ENCODE results near the gene ABLIM1. TPM values are rescaled to one million over a fixed set of nuclear protein-coding genes. Genes with fewer than 3 reads are reported as not detected.

ABLIM1 gene
- total and polyA plus RNA-seq, 2 experiments from 2014 or later = 21.9 to 45.1 TPM

- H3K79me2 ChIP-seq (replicated peaks; ENCODE audit: insufficient read depth) = no peaks in the 10 kb centered on the region
- H4K20me1 ChIP-seq (replicated peaks; ENCODE audit: insufficient read depth) = no peaks in the 10 kb centered on the region
- no peak overlapping the region for H3K27ac Mint-ChIP-seq
- H3K27ac ChIP-seq (ENCODE audit: low read depth) = no peak overlapping the region
- H3K9me3 Mint-ChIP-seq = peaks cover 3% of the 10 kb centered on the region; the same call in 1 of the 3 replicates
- no peaks in the 10 kb centered on the region for H3K4me1 Mint-ChIP-seq
- no peaks in the 10 kb centered on the region for H3K9me2 ChIP-seq (ENCODE audit: insufficient read depth)
- H3F3A ChIP-seq (replicated peaks; ENCODE audit: low read depth) = no peaks in the 10 kb centered on the region
- no peak overlapping the region for H3K4me3 Mint-ChIP-seq
- TF ChIP-seq POLR2AphosphoS5 (IDR thresholded peaks at IDR 0.05; ENCODE audit: low read depth) (no peak), NANOG (IDR thresholded peaks at IDR 0.05; ENCODE audit: borderline replicate concordance) (no peak), ZNF331 (CRISPR knock-in tag; IDR thresholded peaks at IDR 0.05; ENCODE audit: low read depth) (no peak), ZNF462 (CRISPR knock-in tag; IDR thresholded peaks at IDR 0.05) (no peak), STAT1 (IDR thresholded peaks at IDR 0.05; ENCODE audit: unreplicated experiment) (no peak), JUNB (IDR thresholded peaks at IDR 0.05; ENCODE audit: unreplicated experiment) (no peak), ZNF114 (CRISPR knock-in tag; IDR thresholded peaks at IDR 0.05) (no peak), ETS1 (IDR thresholded peaks at IDR 0.05) (no peak), EZH2phosphoT487 (IDR thresholded peaks at IDR 0.05; ENCODE audit: unreplicated experiment) (no peak)
- no peaks in the 10 kb centered on the region for H3K27me3 Mint-ChIP-seq (ENCODE audit: insufficient read depth, low read depth, poor library complexity)
- H3K4me2 ChIP-seq = no peak overlapping the region
- no peaks in the 10 kb centered on the region for H3K36me3 Mint-ChIP-seq (ENCODE audit: low read depth)
- no peaks in the 10 kb centered on the region for H3K36me3 ChIP-seq (ENCODE audit: insufficient read depth)
- H3K4me1 ChIP-seq (ENCODE audit: insufficient read depth) = no peaks in the 10 kb centered on the region
- H3K27me3 ChIP-seq (ENCODE audit: insufficient read depth) = no peaks in the 10 kb centered on the region
- no peak overlapping the region for H2AFZ ChIP-seq
- no peak overlapping the region for H3K4me3 ChIP-seq
- ATAC-seq = no peak
- DNase-seq (ENCODE audit: low spot score) = no peak
Observed at GRCh38 chr10:114551636-114551972, 106.5 kb downstream of the ABLIM1 start.
